DND-41 (cell line): ENCODE results near the gene AOC1.

Source experiments
- ATAC-seq: fragments of 200-7000 bp; cut with Tn5 transposase; 3 replicates; pipeline ENCODE4 v1.9.1; 2021; ENCODE audit warnings: low read depth; ENCODE audit not compliant: insufficient read depth
- DNase-seq: peaks from one replicate; pipeline ENCODE4 v3.0.0-alpha.2; 2020
- H2AFZ ChIP-seq: 2 replicates; pipeline ENCODE4 v1.6.0; 2012; ENCODE audit warnings: low read depth, low read length
- H3K27ac ChIP-seq: 2 replicates; pipeline ENCODE4 v1.5.1; 2012; ENCODE audit warnings: low read length, inconsistent platforms
- H3K27me3 ChIP-seq: fragments of 200-600 bp; sonication (generic); 2 replicates; pipeline ENCODE4 v1.6.0; 2012; ENCODE audit warnings: low read length, mild to moderate bottlenecking, inconsistent platforms; ENCODE audit not compliant: insufficient read depth, poor library complexity
- H3K36me3 ChIP-seq: 2 replicates; pipeline ENCODE4 v1.5.1; 2012; ENCODE audit warnings: low read length, inconsistent platforms; ENCODE audit not compliant: insufficient read depth
- H3K4me1 ChIP-seq: 2 replicates; pipeline ENCODE4 v1.5.1; 2012; ENCODE audit warnings: mild to moderate bottlenecking, low read length; ENCODE audit not compliant: insufficient read depth
- H3K4me2 ChIP-seq: 2 replicates; pipeline ENCODE4 v1.6.0; 2012; ENCODE audit warnings: mild to moderate bottlenecking, moderate library complexity, low read length, inconsistent platforms; ENCODE audit not compliant: insufficient read depth
- H3K4me3 ChIP-seq, 2 experiments: fragments of 200-600 bp in 1 of 2; shearing (Covaris generic) in 1 of 2; 2 replicates each; pipeline ENCODE4 v1.5.1; 2012 to 2016; ENCODE audit warnings: inconsistent platforms in 2 of 2, low read length in 2 of 2, mild to moderate bottlenecking in 2 of 2, low read depth in 1 of 2, moderate library complexity in 1 of 2
- H3K79me2 ChIP-seq: 2 replicates; pipeline ENCODE4 v1.6.0; 2012; ENCODE audit warnings: low read length, inconsistent platforms; ENCODE audit not compliant: insufficient read depth
- H3K9ac ChIP-seq: 2 replicates; pipeline ENCODE4 v1.6.0; 2012; ENCODE audit warnings: low read depth, mild to moderate bottlenecking, inconsistent platforms, low read length, moderate library complexity
- H3K9me3 ChIP-seq: 2 replicates; pipeline ENCODE4 v1.5.1; 2012; ENCODE audit warnings: low read length, moderate library complexity, mild to moderate bottlenecking, inconsistent platforms; ENCODE audit not compliant: insufficient read depth, severe bottlenecking
- H4K20me1 ChIP-seq: 2 replicates; pipeline ENCODE4 v1.6.0; 2012; ENCODE audit warnings: low read length; ENCODE audit not compliant: insufficient read depth
- CTCF ChIP-seq: IDR thresholded peaks from 2 replicates; pipeline ENCODE4 v1.5.1; 2012; ENCODE audit warnings: borderline replicate concordance, low read length, moderate library complexity, mild to moderate bottlenecking; ENCODE audit not compliant: poor library complexity, severe bottlenecking; ENCODE audit errors: extremely low read depth
- EZH2 ChIP-seq: IDR thresholded peaks from 3 replicates; pipeline ENCODE4 v1.6.1; 2012; ENCODE audit warnings: borderline replicate concordance, low read depth, mild to moderate bottlenecking, moderate library complexity, low read length, inconsistent platforms; ENCODE audit not compliant: severe bottlenecking

AOC1 gene

DNA sequence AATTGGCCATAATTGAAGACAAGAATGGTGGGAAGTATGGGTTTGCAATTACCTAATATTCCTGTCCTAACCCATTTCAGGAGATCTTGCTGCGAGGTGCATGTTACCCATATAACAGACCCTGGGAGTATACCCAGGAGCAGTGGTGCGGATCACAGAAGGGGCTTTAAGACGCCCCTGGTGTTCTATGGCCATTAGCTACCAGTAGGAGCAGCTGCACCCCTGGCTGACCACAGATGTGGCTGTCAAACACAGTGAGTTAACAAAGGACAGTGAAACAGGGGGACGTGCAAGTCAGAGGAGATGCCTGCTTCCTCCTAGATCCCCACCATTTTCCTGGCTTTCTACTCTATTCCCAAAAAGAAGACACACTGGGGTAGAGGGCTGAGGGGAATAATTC lies 25.2 kb downstream of the AOC1 start:
- no peak for TF ChIP-seq EZH2
- TF ChIP-seq CTCF: no peak
- no peaks in the 10 kb centered on the region for H3K4me1 ChIP-seq
- H3K36me3 ChIP-seq: no peaks in the 10 kb centered on the region
- H2AFZ ChIP-seq: no peak overlapping the region
- no peak overlapping the region for H3K27ac ChIP-seq
- peaks cover 12% of the 10 kb centered on the region for H3K9me3 ChIP-seq
- H4K20me1 ChIP-seq: no peaks in the 10 kb centered on the region
- H3K79me2 ChIP-seq: no peaks in the 10 kb centered on the region
- no peak for DNase-seq
- no peak overlapping the region for H3K4me3 ChIP-seq
- peaks cover 3% of the 10 kb centered on the region for H3K27me3 ChIP-seq
- H3K9ac ChIP-seq: no peak overlapping the region
- no peak for ATAC-seq
- H3K4me2 ChIP-seq: no peak overlapping the region

- Histone ChIP-seq H3K79me2 (no peaks in the 10 kb centered on the region), H3K27me3 (peaks cover 2% of the 10 kb centered on the region), H3K9ac (no peak overlapping the region), H3K4me1 (no peaks in the 10 kb centered on the region), H3K4me3 (no peak overlapping the region), H3K36me3 (no peaks in the 10 kb centered on the region), H3K9me3 (peaks cover 12% of the 10 kb centered on the region), H3K27ac (no peak overlapping the region), H4K20me1 (no peaks in the 10 kb centered on the region), H3K4me2 (no peak overlapping the region), H2AFZ (no peak overlapping the region)
- DNase-seq: no peak
- ATAC-seq: no peak
- TF ChIP-seq EZH2 (no peak), CTCF (no peak)
Measured at GRCh38 chr7:150879345-150879744, 27.0 kb downstream of the AOC1 start.

DNA sequence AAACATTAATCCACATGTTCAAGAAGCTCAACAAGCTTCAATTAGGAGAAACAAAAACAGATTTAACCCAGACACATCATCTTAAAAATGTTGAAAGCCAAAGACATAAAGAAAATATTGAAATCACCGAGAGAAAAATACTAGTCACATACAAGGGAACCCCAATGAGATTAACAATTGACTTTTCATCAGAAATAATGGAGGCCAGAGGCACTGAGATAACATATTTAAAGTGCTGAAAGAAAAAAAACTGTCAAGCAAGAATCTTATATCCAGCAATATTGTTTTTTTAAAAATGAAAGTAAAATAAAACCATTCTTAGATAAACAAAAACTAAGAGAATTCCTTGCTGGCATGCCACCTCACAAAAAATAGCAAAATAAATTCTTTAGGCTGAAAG lies 28.9 kb downstream of the AOC1 start:
- Histone ChIP-seq H2AFZ (no peak overlapping the region), H3K79me2 (no peaks in the 10 kb centered on the region), H3K9ac (no peak overlapping the region), H3K27me3 (no peaks in the 10 kb centered on the region), H3K27ac (no peak overlapping the region), H3K4me3 (no peak overlapping the region), H3K4me1 (no peaks in the 10 kb centered on the region), H4K20me1 (no peaks in the 10 kb centered on the region), H3K36me3 (no peaks in the 10 kb centered on the region), H3K9me3 (peaks cover 12% of the 10 kb centered on the region), H3K4me2 (no peak overlapping the region)
- no peak for DNase-seq
- ATAC-seq: no peak
- TF ChIP-seq CTCF (no peak), EZH2 (no peak)

- H3K9ac ChIP-seq: no peak overlapping the region
Measured at GRCh38 chr7:150890853-150891584, 38.7 kb downstream of the AOC1 start.

More at GRCh38 chr7:150890853-150891584, 38.7 kb downstream of the AOC1 start:
- Histone ChIP-seq H3K27me3 (peaks cover 1% of the 10 kb centered on the region), H2AFZ (no peak overlapping the region), H3K4me2 (no peak overlapping the region), H3K4me1 (no peaks in the 10 kb centered on the region), H3K79me2 (no peaks in the 10 kb centered on the region), H3K27ac (no peak overlapping the region), H4K20me1 (no peaks in the 10 kb centered on the region), H3K4me3 (no peak overlapping the region), H3K36me3 (no peaks in the 10 kb centered on the region), H3K9me3 (no peaks in the 10 kb centered on the region)
- DNase-seq (no peak), ATAC-seq (no peak)
- no peak for TF ChIP-seq EZH2
- no peak for TF ChIP-seq CTCF
